GM18867 (cell line): Measurements from ENCODE around the gene COL4A2.

ENCODE experiments used
- ATAC-seq: cut with Tn5 transposase; IDR thresholded peaks from one replicate; pipeline ENCODE4 v1.9.1; 2021; ENCODE audit warnings: mild to moderate bottlenecking, moderate library complexity; ENCODE audit not compliant: unreplicated experiment

COL4A2 gene

DNA sequence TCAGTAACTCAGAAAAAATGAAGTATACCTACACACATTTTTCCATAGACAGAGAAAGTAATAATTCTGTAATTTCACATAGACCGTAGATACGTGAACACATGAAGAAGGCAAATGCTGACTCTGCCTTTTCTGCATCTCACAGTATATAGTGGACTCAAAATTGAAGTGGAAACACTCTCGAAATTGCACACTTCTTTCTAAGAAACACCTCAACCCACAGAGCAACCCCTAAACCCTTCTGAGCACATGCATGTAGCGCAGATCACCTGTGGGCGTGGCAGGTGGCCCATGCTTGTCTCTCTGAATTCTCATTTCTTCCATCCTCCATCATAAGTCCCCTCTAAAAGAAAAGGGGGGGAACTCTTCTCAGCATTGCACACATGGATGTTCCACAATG, 34.9 kb upstream of the COL4A2 start:
- no peak for ATAC-seq

GRCh38 chr13:110272651-110273050, 34.4 kb upstream of the COL4A2 start:
- no peak for ATAC-seq

- ATAC-seq, result no peak
Observed at GRCh38 chr13:110273254-110273653, 33.8 kb upstream of the COL4A2 start.

GRCh38 chr13:110274687-110275086, 32.4 kb upstream of the COL4A2 start:
- ATAC-seq, result no peak

- ATAC-seq, result no peak
Observed at GRCh38 chr13:110275931-110276552, 31.0 kb upstream of the COL4A2 start.

- ATAC-seq, result no peak
Observed at GRCh38 chr13:110276553-110276950, 30.5 kb upstream of the COL4A2 start.

DNA sequence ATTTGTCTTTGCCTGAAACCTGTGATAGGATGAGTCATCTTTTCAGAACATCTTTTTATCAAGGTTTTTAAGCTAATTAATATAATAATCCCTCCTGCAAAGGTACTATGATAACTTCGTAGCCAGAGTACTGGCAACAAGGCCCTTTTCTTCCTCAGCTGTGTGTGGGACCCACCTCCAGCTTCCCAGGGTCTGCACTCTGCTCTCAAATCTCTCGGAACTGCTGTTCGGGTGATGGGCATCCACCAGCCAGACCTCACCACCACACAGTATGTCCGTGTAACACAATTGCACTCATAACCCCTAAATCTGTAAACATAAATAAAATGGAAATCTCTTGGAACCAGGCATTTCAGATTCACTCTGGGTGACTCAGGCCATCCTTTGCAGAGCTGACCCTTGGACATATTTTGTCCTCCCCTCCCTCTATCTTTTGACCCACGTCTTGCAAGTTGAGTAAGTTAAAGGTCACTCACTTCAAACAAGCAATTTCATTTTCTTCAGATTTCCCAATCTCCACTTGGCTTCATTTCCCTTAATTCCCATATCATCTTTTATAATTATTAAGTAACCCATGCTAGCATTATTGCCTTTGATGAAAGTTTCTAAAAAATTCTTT, 29.6 kb upstream of the COL4A2 start:
- no peak for ATAC-seq

GRCh38 chr13:110278859-110279258, 28.2 kb upstream of the COL4A2 start:
- ATAC-seq, result no peak

DNA sequence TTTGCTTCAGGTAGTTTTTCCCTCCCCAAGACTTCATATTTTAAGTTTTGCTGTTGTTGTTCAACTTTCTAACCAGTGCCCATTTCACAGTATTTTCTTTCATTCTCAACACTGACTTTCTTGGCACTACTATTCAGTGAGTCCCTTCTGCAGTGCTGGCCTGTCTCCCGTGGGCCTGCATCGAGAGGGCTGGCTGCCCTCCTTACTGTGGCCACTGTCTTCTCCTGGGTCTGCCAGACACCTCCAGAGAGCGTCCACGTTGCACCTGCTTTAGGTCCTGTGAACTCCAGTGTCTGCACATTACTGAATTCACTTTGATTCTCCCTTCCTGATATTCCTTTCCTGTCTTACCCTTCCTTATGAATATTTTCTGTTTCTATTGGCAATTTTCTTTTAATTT, 27.4 kb upstream of the COL4A2 start:
- ATAC-seq, result no peak

GRCh38 chr13:110280231-110280813, 26.8 kb upstream of the COL4A2 start:
- no peak for ATAC-seq

- no peak for ATAC-seq
Observed at GRCh38 chr13:110280985-110281688, 25.9 kb upstream of the COL4A2 start.

GRCh38 chr13:110281736-110282135, 25.3 kb upstream of the COL4A2 start:
- no peak for ATAC-seq

DNA sequence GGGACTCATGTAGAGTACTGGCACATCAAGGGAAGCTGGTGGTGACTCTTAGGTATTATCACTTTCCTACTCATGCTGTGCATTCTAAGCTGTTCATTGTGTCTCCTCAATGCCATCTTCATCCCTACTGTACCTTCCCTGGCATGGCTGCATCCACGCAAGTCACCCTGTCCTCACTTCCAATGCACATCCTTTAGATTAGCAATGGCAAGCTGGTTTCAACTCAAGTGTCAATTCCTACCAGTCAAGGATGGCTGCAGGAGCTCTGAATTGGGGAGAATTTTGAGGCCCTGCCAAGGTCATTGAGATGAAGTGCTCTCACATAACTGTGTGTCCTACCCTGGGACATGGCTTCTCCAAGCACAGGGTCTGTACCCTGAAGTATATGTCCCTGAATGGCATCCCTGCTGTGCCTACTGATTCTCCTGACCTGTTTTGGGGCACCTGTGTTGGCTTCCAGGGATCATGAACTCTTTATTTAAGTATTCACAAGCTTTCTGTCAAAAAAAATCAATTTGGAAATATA, 24.7 kb upstream of the COL4A2 start:
- ATAC-seq, result no peak

DNA sequence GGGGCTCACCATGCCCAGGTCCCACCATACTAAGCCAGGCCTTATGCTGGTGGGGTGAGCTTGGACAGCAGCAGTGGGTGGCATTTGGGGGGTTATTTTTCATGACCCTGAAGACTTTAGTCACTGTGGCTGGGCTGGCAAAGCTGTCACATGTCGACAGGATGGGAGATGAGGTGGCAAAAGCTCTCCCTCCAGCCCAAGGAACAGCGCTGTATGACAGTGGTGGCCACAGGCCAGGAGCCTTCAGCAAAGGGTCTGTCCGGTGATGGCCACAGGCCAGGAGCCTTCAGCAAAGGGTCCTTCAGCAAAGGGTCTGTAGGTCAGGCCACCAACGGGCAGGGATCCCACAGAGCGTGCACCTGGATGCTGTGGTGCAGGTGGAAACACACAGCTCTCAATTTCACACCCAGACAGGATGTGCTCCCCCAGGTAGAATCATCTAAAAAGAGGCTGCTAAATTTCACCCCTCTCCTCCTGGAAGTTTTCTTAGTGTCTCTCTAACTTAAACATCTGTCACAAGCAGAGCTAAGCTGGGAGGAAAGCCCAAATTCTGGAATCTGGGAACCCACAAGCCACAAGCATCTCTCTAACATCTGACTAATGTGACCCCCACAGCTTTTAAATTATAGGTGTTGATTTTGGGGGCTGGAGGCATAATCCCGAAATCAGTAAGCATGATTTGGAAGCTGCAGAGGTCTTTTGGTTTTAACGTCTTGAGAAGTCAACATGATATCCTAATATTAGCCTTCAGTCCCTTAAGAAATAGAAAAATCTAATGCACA, 23.2 kb upstream of the COL4A2 start:
- ATAC-seq, result no peak

DNA sequence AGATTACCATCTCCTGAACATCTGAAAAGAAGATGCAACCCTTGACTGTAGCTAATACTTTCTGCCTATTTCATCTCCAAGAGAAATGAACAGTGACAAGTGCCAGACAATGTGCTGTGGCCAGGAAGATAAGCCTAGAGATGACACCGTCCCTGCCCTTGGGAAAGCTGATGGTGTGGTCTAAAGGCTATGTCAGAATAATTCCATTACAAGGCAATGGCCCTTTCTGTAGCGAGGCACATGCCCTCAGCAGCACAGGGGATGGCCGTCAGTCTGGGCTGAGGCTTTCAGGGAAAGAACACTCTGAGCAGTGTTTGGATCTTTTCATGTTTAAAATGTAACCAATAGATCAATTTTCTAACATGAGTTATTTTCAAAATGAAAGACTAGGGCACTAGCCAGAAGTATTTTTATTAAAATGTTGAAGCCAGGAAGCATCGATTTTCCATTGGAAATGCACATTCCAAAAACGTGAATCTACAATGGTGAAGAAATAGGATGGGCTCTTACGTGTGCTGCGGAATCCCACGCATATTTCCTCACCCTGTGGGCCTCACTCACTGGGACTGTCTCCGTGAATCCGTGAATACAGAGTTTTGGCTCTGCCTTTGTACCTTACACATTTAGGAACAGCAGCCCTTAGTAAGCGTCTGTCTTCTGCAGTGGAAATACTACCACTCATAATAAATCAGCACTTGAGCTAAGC, 22.2 kb upstream of the COL4A2 start:
- ATAC-seq, result no peak

DNA sequence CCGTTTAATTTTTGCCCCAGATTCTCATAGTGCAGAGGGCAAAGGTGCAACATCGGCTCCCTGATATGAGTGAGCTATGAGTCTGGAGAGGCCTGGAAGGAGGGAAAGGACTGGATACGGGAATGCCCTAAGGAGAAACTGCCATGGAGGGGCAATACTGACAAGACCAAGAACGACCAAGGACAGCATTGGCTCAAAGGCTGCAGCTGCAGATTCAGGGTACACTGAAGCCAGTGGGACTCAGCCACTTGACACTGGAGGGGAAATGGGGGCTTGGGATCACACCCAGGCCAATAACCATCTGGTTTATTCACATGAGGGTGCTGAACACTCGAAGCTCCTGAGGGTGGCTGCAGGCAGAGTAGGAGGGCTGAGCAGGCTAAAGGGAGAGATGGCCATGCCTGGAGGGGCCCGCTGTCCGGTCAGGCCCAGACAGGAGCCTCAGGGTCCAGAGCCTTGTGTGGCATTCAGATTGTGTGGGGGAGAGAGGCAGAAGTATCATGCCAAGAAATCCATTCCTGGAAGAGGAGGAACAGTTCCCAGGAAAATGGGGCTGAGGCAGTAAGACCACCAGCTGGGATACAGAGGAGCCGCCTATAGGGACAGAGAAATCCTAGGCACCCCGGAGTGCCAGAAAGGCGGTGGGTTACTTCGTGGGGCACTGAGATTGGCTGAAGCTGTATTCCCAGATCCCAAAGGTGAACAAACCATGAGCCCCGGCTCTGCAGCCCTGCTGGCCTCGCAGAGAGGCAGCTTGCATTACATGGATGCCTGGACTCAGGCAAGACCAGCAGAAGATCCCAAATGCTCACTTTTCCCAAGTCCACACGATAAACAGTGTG, 20.9 kb upstream of the COL4A2 start:
- no peak for ATAC-seq

- ATAC-seq, result no peak
Observed at GRCh38 chr13:110286833-110287819, 20.0 kb upstream of the COL4A2 start.

DNA sequence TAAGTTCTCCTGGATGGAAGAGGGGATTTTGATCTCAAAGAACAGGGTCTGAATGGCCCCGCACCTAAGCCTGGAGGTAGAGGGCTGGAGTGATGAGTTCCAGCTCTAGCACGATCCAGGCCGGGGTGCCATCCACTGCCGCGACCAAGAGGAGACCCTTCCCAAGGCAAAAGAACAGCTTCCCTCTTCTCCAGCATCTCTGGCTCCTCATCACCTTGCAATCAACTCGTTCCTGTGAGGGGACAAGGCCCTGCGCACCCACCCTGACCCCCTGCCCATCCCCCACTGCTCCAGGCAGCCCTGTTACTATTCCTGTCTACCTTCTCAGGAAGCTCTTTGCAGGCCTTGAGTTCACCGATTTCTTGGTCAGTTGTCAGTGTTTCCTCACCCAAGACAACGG, 17.9 kb upstream of the COL4A2 start:
- ATAC-seq, result no peak
